ENCODE measurements around the gene LZIC. TPM values are rescaled to one million over a fixed set of nuclear protein-coding genes. Genes with fewer than 3 reads are reported as not detected.

LZIC gene
- total RNA-seq, 4 donors from 2014 or later: 25.4 to 30.6 (median 27.7) TPM

- peaks cover 32 to 47% (median 42%) of the 10 kb centered on the region in 4 donors for H3K4me1 ChIP-seq
- no peaks in the 10 kb centered on the region for H3K9me3 ChIP-seq
- H3K36me3 ChIP-seq: peaks cover 0 to 12% (median 0%) of the 10 kb centered on the region in 4 donors
- H3K27me3 ChIP-seq: no peaks in the 10 kb centered on the region
- TF ChIP-seq POLR2AphosphoS5 (IDR thresholded peaks at IDR 0.05): peak in 1 of 2 donors; percentile 16
- TF ChIP-seq EP300 (IDR thresholded peaks at IDR 0.05): no peak
- no peak for TF ChIP-seq POLR2A (IDR thresholded peaks at IDR 0.05; ENCODE audit: low read depth)
- TF ChIP-seq CTCF (IDR thresholded peaks at IDR 0.05): no peak
- H3K27ac ChIP-seq (replicated peaks in 1 of 4): peak overlapping the region; percentile 45 to 60 (median 58)
- intact Hi-C loops (cut with DNase I): no loop called here
- DNase-seq (ENCODE audit: extremely low spot score): no peak
- H3K4me3 ChIP-seq: no peak overlapping the region
- 26% methylated on average over 5 of the region's 6 CpGs for WGBS
Observed at GRCh38 chr1:9890224-9890731, 52.9 kb downstream of the LZIC start.

- intact Hi-C loops (cut with DNase I): no loop called here
- H3K4me1 ChIP-seq: peaks cover 32 to 54% (median 42%) of the 10 kb centered on the region in 4 donors
- TF ChIP-seq CTCF (IDR thresholded peaks at IDR 0.05): no peak
- TF ChIP-seq EP300 (IDR thresholded peaks at IDR 0.05): no peak
- TF ChIP-seq POLR2AphosphoS5 (IDR thresholded peaks at IDR 0.05): no peak
- no peak for TF ChIP-seq POLR2A (IDR thresholded peaks at IDR 0.05; ENCODE audit: low read depth)
- peaks cover 0 to 12% (median 0%) of the 10 kb centered on the region in 4 donors for H3K36me3 ChIP-seq
- 89% methylated on average over 8 of the region's 8 CpGs for WGBS
- no peaks in the 10 kb centered on the region for H3K9me3 ChIP-seq
- no peak for DNase-seq (ENCODE audit: extremely low spot score)
- no peaks in the 10 kb centered on the region for H3K27me3 ChIP-seq
- H3K27ac ChIP-seq (replicated peaks in 1 of 4): peak overlapping the region; percentile 21 to 60 (median 51)
- H3K4me3 ChIP-seq: no peak overlapping the region
Observed at GRCh38 chr1:9889411-9889810, 53.8 kb downstream of the LZIC start.

GRCh38 chr1:9888886-9889285 is 54.3 kb downstream of the LZIC start:
- intact Hi-C loops (cut with DNase I): no loop called here
- peaks cover 32 to 59% (median 42%) of the 10 kb centered on the region in 4 donors for H3K4me1 ChIP-seq
- H3K27ac ChIP-seq (replicated peaks in 1 of 4): peak overlapping the region; percentile 21 to 60 (median 51)
- H3K27me3 ChIP-seq: no peaks in the 10 kb centered on the region
- DNase-seq (ENCODE audit: extremely low spot score): no peak
- TF ChIP-seq POLR2A (IDR thresholded peaks at IDR 0.05; ENCODE audit: low read depth): no peak
- no peak for TF ChIP-seq EP300 (IDR thresholded peaks at IDR 0.05)
- no peak for TF ChIP-seq POLR2AphosphoS5 (IDR thresholded peaks at IDR 0.05)
- TF ChIP-seq CTCF (IDR thresholded peaks at IDR 0.05): no peak
- H3K36me3 ChIP-seq: peaks cover 0 to 12% (median 0%) of the 10 kb centered on the region in 4 donors
- no peaks in the 10 kb centered on the region for H3K9me3 ChIP-seq
- WGBS: 93% methylated on average over 9 of the region's 9 CpGs
- no peak overlapping the region for H3K4me3 ChIP-seq

GRCh38 chr1:9887070-9887469 is 56.1 kb downstream of the LZIC start:
- Histone ChIP-seq H3K4me1 (peaks cover 27 to 57% (median 41%) of the 10 kb centered on the region in 4 donors), H3K27me3 (no peaks in the 10 kb centered on the region), H3K9me3 (no peaks in the 10 kb centered on the region), H3K4me3 (no peak overlapping the region), H3K36me3 (peaks cover 0 to 19% (median 8%) of the 10 kb centered on the region in 4 donors), H3K27ac (replicated peaks in 1 of 4) (no peak overlapping the region)
- DNase-seq (ENCODE audit: extremely low spot score): no peak
- WGBS: 97% methylated on average over 3 of the region's 4 CpGs
- TF ChIP-seq CTCF (IDR thresholded peaks at IDR 0.05): no peak
- TF ChIP-seq POLR2AphosphoS5 (IDR thresholded peaks at IDR 0.05): no peak
- TF ChIP-seq EP300 (IDR thresholded peaks at IDR 0.05): no peak
- no peak for TF ChIP-seq POLR2A (IDR thresholded peaks at IDR 0.05; ENCODE audit: low read depth)
- intact Hi-C loops (cut with DNase I): no loop called here
